ENCODE results near the gene NAGPA. TPM values are rescaled to one million over a fixed set of nuclear protein-coding genes. Genes with fewer than 3 reads are reported as not detected.
A peak's percentile ranks its signal among the peaks of the same experiment; 100 is the strongest.
"Not testable (repeated sequence)": the region's sequence is repeated elsewhere in the genome, so short reads cannot be mapped to it uniquely, and the experiment has no call there.

The NAGPA gene
- total and polyA plus RNA-seq, 2 experiments from 2014 or later, result 32.2 to 35.7 TPM

GRCh38 chr16:5077304-5077703, 43.6 kb upstream of the NAGPA start:
- Histone ChIP-seq H2AFZ (no peak overlapping the region), H3K4me1 (ENCODE audit: insufficient read depth) (peaks cover 4% of the 10 kb centered on the region), H3K9me2 (replicated peaks; ENCODE audit: insufficient read depth) (no peaks in the 10 kb centered on the region), H3K4me3 (no peak overlapping the region), H3K27ac (no peak overlapping the region), H3K27me3 (no peaks in the 10 kb centered on the region), H3K4me2 (no peak overlapping the region), H3K36me3 (replicated peaks; ENCODE audit: insufficient read depth, low read depth) (no peaks in the 10 kb centered on the region), H4K20me1 (ENCODE audit: insufficient read depth, poor library complexity, severe bottlenecking) (no peaks in the 10 kb centered on the region), H3K9me3 (ENCODE audit: low read depth) (no peaks in the 10 kb centered on the region), H3K79me2 (peaks cover 28% of the 10 kb centered on the region)
- no peak for DNase-seq (ENCODE audit: low spot score)
- WGBS (ENCODE audit: low lambda C conversion rate, missing lambda C conversion rate), result 96% methylated on average over 13 of the region's 13 CpGs
- TF ChIP-seq, protein P1, sequence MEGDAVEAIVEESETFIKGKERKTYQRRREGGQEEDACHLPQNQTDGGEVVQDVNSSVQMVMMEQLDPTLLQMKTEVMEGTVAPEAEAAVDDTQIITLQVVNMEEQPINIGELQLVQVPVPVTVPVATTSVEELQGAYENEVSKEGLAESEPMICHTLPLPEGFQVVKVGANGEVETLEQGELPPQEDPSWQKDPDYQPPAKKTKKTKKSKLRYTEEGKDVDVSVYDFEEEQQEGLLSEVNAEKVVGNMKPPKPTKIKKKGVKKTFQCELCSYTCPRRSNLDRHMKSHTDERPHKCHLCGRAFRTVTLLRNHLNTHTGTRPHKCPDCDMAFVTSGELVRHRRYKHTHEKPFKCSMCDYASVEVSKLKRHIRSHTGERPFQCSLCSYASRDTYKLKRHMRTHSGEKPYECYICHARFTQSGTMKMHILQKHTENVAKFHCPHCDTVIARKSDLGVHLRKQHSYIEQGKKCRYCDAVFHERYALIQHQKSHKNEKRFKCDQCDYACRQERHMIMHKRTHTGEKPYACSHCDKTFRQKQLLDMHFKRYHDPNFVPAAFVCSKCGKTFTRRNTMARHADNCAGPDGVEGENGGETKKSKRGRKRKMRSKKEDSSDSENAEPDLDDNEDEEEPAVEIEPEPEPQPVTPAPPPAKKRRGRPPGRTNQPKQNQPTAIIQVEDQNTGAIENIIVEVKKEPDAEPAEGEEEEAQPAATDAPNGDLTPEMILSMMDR (IDR thresholded peaks at IDR 0.05; ENCODE audit: poor library complexity), result no peak
- TF ChIP-seq EZH2 (IDR thresholded peaks at IDR 0.05; ENCODE audit: borderline replicate concordance) (no peak), EZH2phosphoT487 (IDR thresholded peaks at IDR 0.05; ENCODE audit: low read depth, severe bottlenecking, unreplicated experiment) (no peak)

DNA sequence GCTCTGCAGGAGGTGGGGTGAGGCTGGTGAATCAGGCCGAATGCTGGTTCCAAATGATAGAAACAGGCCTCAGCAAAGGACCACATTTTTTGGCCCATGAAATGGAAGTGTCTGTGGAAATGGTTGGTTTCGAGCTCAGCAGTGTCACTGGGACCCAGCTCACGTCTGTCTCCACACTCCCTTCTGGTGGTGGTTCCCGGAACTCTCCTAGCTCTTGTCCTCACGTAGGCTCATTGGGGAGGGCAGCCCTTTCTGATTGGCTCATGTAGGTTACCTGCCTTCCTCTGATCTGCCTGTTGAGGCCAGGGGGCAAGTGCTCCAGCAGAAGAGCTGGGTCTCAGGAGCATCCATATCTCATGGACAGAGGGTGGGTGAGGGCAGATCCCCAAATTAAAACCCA, 41.9 kb upstream of the NAGPA start:
- H3K9me3 ChIP-seq (ENCODE audit: low read depth), result no peaks in the 10 kb centered on the region
- H3K27me3 ChIP-seq, result no peaks in the 10 kb centered on the region
- H3K27ac ChIP-seq, result no peak overlapping the region
- H3K79me2 ChIP-seq, result peaks cover 28% of the 10 kb centered on the region
- DNase-seq (ENCODE audit: low spot score), result no peak
- no peak for TF ChIP-seq EZH2 (IDR thresholded peaks at IDR 0.05; ENCODE audit: borderline replicate concordance)
- TF ChIP-seq, protein P1 (IDR thresholded peaks at IDR 0.05; ENCODE audit: poor library complexity), result no peak
- H3K36me3 ChIP-seq (replicated peaks; ENCODE audit: insufficient read depth, low read depth), result no peaks in the 10 kb centered on the region
- WGBS (ENCODE audit: low lambda C conversion rate, missing lambda C conversion rate), result 87% methylated on average over 5 of the region's 5 CpGs
- no peak overlapping the region for H2AFZ ChIP-seq
- H3K4me3 ChIP-seq, result no peak overlapping the region
- no peak overlapping the region for H3K4me2 ChIP-seq
- peaks cover 7% of the 10 kb centered on the region for H3K4me1 ChIP-seq (ENCODE audit: insufficient read depth)
- no peaks in the 10 kb centered on the region for H3K9me2 ChIP-seq (replicated peaks; ENCODE audit: insufficient read depth)
- no peaks in the 10 kb centered on the region for H4K20me1 ChIP-seq (ENCODE audit: insufficient read depth, poor library complexity, severe bottlenecking)

- not testable (repeated sequence) for H3K4me3 ChIP-seq; H3K9me2 ChIP-seq (replicated peaks; ENCODE audit: insufficient read depth); H2AFZ ChIP-seq; DNase-seq (ENCODE audit: low spot score); H3K27ac ChIP-seq; H3K4me1 ChIP-seq (ENCODE audit: insufficient read depth); H3K36me3 ChIP-seq (replicated peaks; ENCODE audit: insufficient read depth, low read depth); H3K27me3 ChIP-seq; H3K9me3 ChIP-seq (ENCODE audit: low read depth); H4K20me1 ChIP-seq (ENCODE audit: insufficient read depth, poor library complexity, severe bottlenecking); H3K4me2 ChIP-seq
- H3K79me2 ChIP-seq, result peaks cover 28% of the 10 kb centered on the region
- 87% methylated on average over 15 of the region's 15 CpGs for WGBS (ENCODE audit: low lambda C conversion rate, missing lambda C conversion rate)
Observed at GRCh38 chr16:5073771-5074170, 40.0 kb upstream of the NAGPA start.

DNA sequence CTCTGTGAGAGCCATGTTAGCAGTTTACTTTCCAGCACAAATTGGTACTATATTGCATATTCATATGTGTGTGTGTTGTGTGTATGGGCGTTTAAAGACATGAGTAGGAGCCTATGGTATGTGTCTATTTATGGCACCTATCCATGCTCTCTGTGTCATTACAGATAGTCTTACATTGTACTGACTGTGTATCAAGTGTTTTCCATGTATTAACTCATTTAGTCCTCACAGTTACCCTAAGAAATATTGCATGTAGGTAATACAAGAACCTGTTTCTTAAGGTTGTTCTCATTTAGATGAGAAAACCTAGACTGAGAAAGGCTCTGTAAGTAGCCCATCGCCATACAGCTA, 39.5 kb upstream of the NAGPA start:
- Histone ChIP-seq H3K9me3 (ENCODE audit: low read depth) (no peaks in the 10 kb centered on the region), H3K9me2 (replicated peaks; ENCODE audit: insufficient read depth) (no peaks in the 10 kb centered on the region), H3K4me1 (ENCODE audit: insufficient read depth) (peaks cover 7% of the 10 kb centered on the region), H4K20me1 (ENCODE audit: insufficient read depth, poor library complexity, severe bottlenecking) (no peaks in the 10 kb centered on the region), H3K27ac (no peak overlapping the region), H3K79me2 (peaks cover 28% of the 10 kb centered on the region), H3K4me2 (peak overlapping the region; percentile 85), H3K4me3 (no peak overlapping the region), H3K36me3 (replicated peaks; ENCODE audit: insufficient read depth, low read depth) (no peaks in the 10 kb centered on the region), H2AFZ (no peak overlapping the region), H3K27me3 (no peaks in the 10 kb centered on the region)
- no peak for DNase-seq (ENCODE audit: low spot score)
- WGBS (ENCODE audit: low lambda C conversion rate, missing lambda C conversion rate), result 91% methylated on average over 2 of the region's 2 CpGs
- TF ChIP-seq EZH2 (IDR thresholded peaks at IDR 0.05; ENCODE audit: borderline replicate concordance), result no peak
- TF ChIP-seq, protein P1 (IDR thresholded peaks at IDR 0.05; ENCODE audit: poor library complexity), result no peak
- TF ChIP-seq EZH2phosphoT487 (IDR thresholded peaks at IDR 0.05; ENCODE audit: low read depth, severe bottlenecking, unreplicated experiment), result no peak
